HepG2 (cell line): ENCODE measurements around the gene LRR1. TPM values are rescaled to one million over a fixed set of nuclear protein-coding genes. Genes with fewer than 3 reads are reported as not detected.
A peak's percentile ranks its signal among the peaks of the same experiment; 100 is the strongest.

ENCODE experiments used
- CCDC6 ChIP-seq: sonication (generic); formaldehyde crosslinking; IDR thresholded peaks from 2 replicates; pipeline ENCODE4 v1.8.1; 2022; ENCODE audit warnings: mild to moderate bottlenecking, missing genetic modification reagents, moderate library complexity
- CREB1 ChIP-seq, 2 experiments: fragments of 450-650 bp in 1 of 2; IDR thresholded peaks; 2 replicates each; pipeline ENCODE4 v1.6.1; 2016 to 2017; ENCODE audit warnings: control low read depth in 1 of 2, mild to moderate bottlenecking in 1 of 2, missing compliant biosample characterization in 1 of 2, missing genetic modification characterization in 1 of 2
- GZF1 ChIP-seq: sonication (generic); formaldehyde crosslinking; IDR thresholded peaks from 2 replicates; pipeline ENCODE4 v1.5.1; 2020; ENCODE audit warnings: mild to moderate bottlenecking, missing genetic modification reagents
- HDAC6 ChIP-seq: fragments of 200-600 bp; sonication (generic); IDR thresholded peaks from 2 replicates; pipeline ENCODE4 v1.7.0; 2017; ENCODE audit warnings: mild to moderate bottlenecking, antibody characterized with exemption, low read length, low read depth
- HNRNPLL ChIP-seq: fragments of 200-400 bp; formaldehyde crosslinking; IDR thresholded peaks from 2 replicates; pipeline ENCODE4 v1.6.1; 2017; ENCODE audit warnings: mild to moderate bottlenecking, low read depth, low read length; ENCODE audit not compliant: poor library complexity, severe bottlenecking
- HOMEZ ChIP-seq: IDR thresholded peaks from 2 replicates; pipeline ENCODE4 v1.6.1; 2016; ENCODE audit warnings: low read depth
- IKZF4 ChIP-seq: sonication (generic); formaldehyde crosslinking; IDR thresholded peaks from 2 replicates; pipeline ENCODE4 v1.5.1; 2020; ENCODE audit warnings: borderline replicate concordance, mild to moderate bottlenecking, low read depth, missing genetic modification reagents; ENCODE audit errors: not compliant biosample characterization
- KLF6 ChIP-seq: IDR thresholded peaks from 2 replicates; pipeline ENCODE4 v1.8.0; 2016; ENCODE audit warnings: missing biosample characterization, missing genetic modification reagents
- MYNN ChIP-seq: sonication (generic); formaldehyde crosslinking; IDR thresholded peaks from 2 replicates; pipeline ENCODE4 v1.4.0; 2020; ENCODE audit warnings: mild to moderate bottlenecking, low read depth, missing genetic modification reagents
- NFYC ChIP-seq: IDR thresholded peaks from 2 replicates; pipeline ENCODE4 v1.6.1; 2016; ENCODE audit warnings: missing genetic modification reagents, missing compliant biosample characterization
- PAF1 ChIP-seq: IDR thresholded peaks from 2 replicates; pipeline ENCODE4 v1.6.1; 2016; ENCODE audit warnings: missing genetic modification reagents, missing compliant biosample characterization
- SIX1 ChIP-seq: sonication (generic); formaldehyde crosslinking; IDR thresholded peaks from 2 replicates; pipeline ENCODE4 v1.4.0; 2020; ENCODE audit warnings: missing genetic modification reagents, borderline replicate concordance
- SKI ChIP-seq: fragments of 450-650 bp; IDR thresholded peaks from one replicate; pipeline ENCODE4 v1.6.1; 2018; ENCODE audit warnings: mild to moderate bottlenecking; ENCODE audit not compliant: partially characterized antibody
- SP1 ChIP-seq, 2 experiments: fragments of 450-650 bp in 1 of 2; sonication (generic) in 1 of 2; formaldehyde crosslinking in 1 of 2; IDR thresholded peaks; 2 replicates each; pipeline versions ENCODE4 v1.4.0 to v1.6.1; 2016 to 2020; ENCODE audit warnings: missing genetic modification reagents in 1 of 2
- TEAD2 ChIP-seq: sonication (generic); formaldehyde crosslinking; IDR thresholded peaks from 2 replicates; pipeline ENCODE4 v1.9.0; 2021; ENCODE audit warnings: missing genetic modification reagents
- ZC3H13 ChIP-seq: sonication (generic); formaldehyde crosslinking; IDR thresholded peaks from 2 replicates; pipeline ENCODE4 v1.8.1; 2023; ENCODE audit warnings: mild to moderate bottlenecking, missing genetic modification reagents, moderate library complexity
- ZFP82 ChIP-seq: sonication (generic); formaldehyde crosslinking; IDR thresholded peaks from 2 replicates; pipeline ENCODE4 v1.5.1; 2020; ENCODE audit warnings: mild to moderate bottlenecking, missing genetic modification reagents, borderline replicate concordance
- ZMYM3 ChIP-seq: sonication (generic); formaldehyde crosslinking; IDR thresholded peaks from 2 replicates; pipeline ENCODE4 v1.5.1; 2020; ENCODE audit warnings: mild to moderate bottlenecking, missing genetic modification reagents
- ZNF230 ChIP-seq: sonication (generic); formaldehyde crosslinking; IDR thresholded peaks from 2 replicates; pipeline ENCODE4 v1.4.0; 2020; ENCODE audit warnings: mild to moderate bottlenecking, missing genetic modification reagents
- ZNF275 ChIP-seq: sonication (generic); formaldehyde crosslinking; IDR thresholded peaks from 2 replicates; pipeline ENCODE4 v1.8.0; 2022; ENCODE audit warnings: missing genetic modification reagents, mild to moderate bottlenecking, inconsistent platforms, borderline replicate concordance
- ZNF317 ChIP-seq: sonication (generic); formaldehyde crosslinking; IDR thresholded peaks from 2 replicates; pipeline ENCODE4 v1.5.0; 2020; ENCODE audit warnings: mild to moderate bottlenecking, missing genetic modification reagents
- ZNF556 ChIP-seq: sonication (generic); formaldehyde crosslinking; IDR thresholded peaks from 2 replicates; pipeline ENCODE4 v1.4.0; 2020; ENCODE audit warnings: mild to moderate bottlenecking, missing genetic modification reagents, borderline replicate concordance
- ZNF574 ChIP-seq: sonication (generic); formaldehyde crosslinking; IDR thresholded peaks from 2 replicates; pipeline ENCODE4 v1.4.0; 2020; ENCODE audit warnings: missing genetic modification reagents
- ZNF773 ChIP-seq: sonication (generic); formaldehyde crosslinking; IDR thresholded peaks from 2 replicates; pipeline ENCODE4 v1.4.0; 2020; ENCODE audit warnings: missing genetic modification reagents, borderline replicate concordance
- ZNF788 ChIP-seq: sonication (generic); formaldehyde crosslinking; IDR thresholded peaks from 2 replicates; pipeline ENCODE4 v1.5.0; 2020; ENCODE audit warnings: mild to moderate bottlenecking, missing genetic modification reagents, borderline replicate concordance
- polyA plus RNA-seq, 8 experiments: library from polyadenylated mRNA; depleted of rRNA in 3 of 8; stranded (reverse) in 7 of 8; unstranded in 1 of 8; fragments of >200 nt; fragmentation: Illumina TruSeq in 4 of 8; extraction: Trizol in 4 of 8; gene quantifications; 2 replicates each; pipeline versions ENCODE4 v1.2.1 to v1.2.3, GENCODE V29; 2011 to 2016; ENCODE audit warnings: low read depth in 4 of 8, missing spikeins in 1 of 8, mixed read lengths in 1 of 8; ENCODE audit not compliant: insufficient read depth in 1 of 8
- total RNA-seq, 5 experiments: library from RNA; depleted of rRNA; stranded (reverse); fragments of >200 nt; fragmentation: Illumina TruSeq; extraction: Trizol; gene quantifications; 2 replicates each; pipeline ENCODE4 v1.2.3, GENCODE V29; 2016; ENCODE audit warnings: low read depth in 1 of 5

The LRR1 gene
- total and polyA plus RNA-seq, 2 of the 13 experiments (the other 11 are each of a cell fraction or from before 2014, with no cell fraction given) = 7.0 to 36.2 TPM

- TF ChIP-seq HOMEZ (CRISPR knock-in tag) = no peak
- TF ChIP-seq KLF6 (CRISPR knock-in tag) = no peak
- no peak for TF ChIP-seq SKI
- TF ChIP-seq ZNF317 = peak; percentile 62; the same call in 1 of the 2 replicates
- no peak for TF ChIP-seq HDAC6
- no peak for TF ChIP-seq ZNF773
- no peak; the same call in 1 of the 2 replicates for TF ChIP-seq ZNF275 (CRISPR knock-in tag)
- peak; percentile 73; the same call in 1 of the 2 replicates for TF ChIP-seq CREB1 (IDR thresholded peaks at IDR 0.05)
- no peak for TF ChIP-seq CREB1 (CRISPR knock-in tag; IDR thresholded peaks at IDR 0.05)
- TF ChIP-seq HNRNPLL = no peak
- 0 out of 2 replicates have a peak, but pooled peaks have one; percentile 43 for TF ChIP-seq ZNF788 (CRISPR knock-in tag)
- TF ChIP-seq NFYC (CRISPR knock-in tag) = no peak; the same call in 1 of the 2 replicates
- 0 out of 2 replicates have a peak, but pooled peaks have one; percentile 4 for TF ChIP-seq ZNF230 (CRISPR knock-in tag)
- no peak for TF ChIP-seq SIX1 (CRISPR knock-in tag)
- no peak for TF ChIP-seq IKZF4 (CRISPR knock-in tag)
- no peak for TF ChIP-seq CCDC6 (CRISPR knock-in tag)
- no peak for TF ChIP-seq PAF1 (CRISPR knock-in tag)
- no peak for TF ChIP-seq TEAD2 (CRISPR knock-in tag)
- TF ChIP-seq GZF1 (CRISPR knock-in tag) = no peak
- TF ChIP-seq MYNN = no peak
- peak; percentile 10; the same call in 1 of the 2 replicates for TF ChIP-seq ZFP82 (CRISPR knock-in tag)
- no peak for TF ChIP-seq ZMYM3 (CRISPR knock-in tag)
- TF ChIP-seq SP1 (IDR thresholded peaks at IDR 0.05) = no peak
- no peak for TF ChIP-seq SP1 (CRISPR knock-in tag; IDR thresholded peaks at IDR 0.05)
- peak; percentile 52 for TF ChIP-seq ZC3H13 (CRISPR knock-in tag)
- no peak for TF ChIP-seq ZNF556 (CRISPR knock-in tag)
- TF ChIP-seq ZNF574 = no peak
Measured at GRCh38 chr14:49634547-49635334, 36.0 kb downstream of the LRR1 start, which contains the start of gene DNAAF2 (continued).
